Cardiac muscle cell (in vitro differentiated cells and primary cell): ENCODE measurements around the gene EIF3CL. TPM values are rescaled to one million over a fixed set of nuclear protein-coding genes. Genes with fewer than 3 reads are reported as not detected.
"Not testable (repeated sequence)": the region's sequence is repeated elsewhere in the genome, so short reads cannot be mapped to it uniquely, and the experiment has no call there.

Experiments
- DNase-seq, 2 donors: peaks; one replicate each; pipeline versions ENCODE4 v3.0.0 to v3.0.0-alpha.2; 2010 to 2017; ENCODE audit warnings: low read depth in 1 of 2, low spot score in 1 of 2
- H3K27ac ChIP-seq: fragments of 200-600 bp; sonication (generic); 2 replicates; pipeline ENCODE4 v1.5.1; 2016
- H3K27me3 ChIP-seq: fragments of 200-600 bp; sonication (generic); 2 replicates; pipeline ENCODE4 v1.6.0; 2016; ENCODE audit warnings: control low read depth
- H3K36me3 ChIP-seq: fragments of 200-600 bp; sonication (generic); 2 replicates; pipeline ENCODE4 v1.5.1; 2016; ENCODE audit warnings: control low read depth
- H3K4me1 ChIP-seq: fragments of 200-600 bp; sonication (generic); 2 replicates; pipeline ENCODE4 v1.8.1; 2017; ENCODE audit warnings: low read depth, mild to moderate bottlenecking, mixed run types
- H3K4me3 ChIP-seq: fragments of 200-600 bp; sonication (generic); 2 replicates; pipeline ENCODE4 v1.5.1; 2016; ENCODE audit warnings: mild to moderate bottlenecking
- H3K9me3 ChIP-seq: fragments of 200-600 bp; sonication (generic); 2 replicates; pipeline ENCODE4 v1.5.1; 2017; ENCODE audit warnings: low read depth, mild to moderate bottlenecking, control low read depth
- polyA plus RNA-seq: library from polyadenylated mRNA; unstranded; fragments of >200 nt; fragmentation: Nextera tagmentation; extraction: Ambion mirVana; gene quantifications from 2 replicates; pipeline ENCODE4 v1.2.1, GENCODE V29; 2016
- total RNA-seq: library from RNA; depleted of rRNA; stranded (reverse); fragments of >200 nt; gene quantifications from 2 replicates; pipeline ENCODE4 v1.2.3, GENCODE V29; 2016

The EIF3CL gene
- total and polyA plus RNA-seq, 2 experiments from 2014 or later: 107 TPM; not detected in 1

DNA sequence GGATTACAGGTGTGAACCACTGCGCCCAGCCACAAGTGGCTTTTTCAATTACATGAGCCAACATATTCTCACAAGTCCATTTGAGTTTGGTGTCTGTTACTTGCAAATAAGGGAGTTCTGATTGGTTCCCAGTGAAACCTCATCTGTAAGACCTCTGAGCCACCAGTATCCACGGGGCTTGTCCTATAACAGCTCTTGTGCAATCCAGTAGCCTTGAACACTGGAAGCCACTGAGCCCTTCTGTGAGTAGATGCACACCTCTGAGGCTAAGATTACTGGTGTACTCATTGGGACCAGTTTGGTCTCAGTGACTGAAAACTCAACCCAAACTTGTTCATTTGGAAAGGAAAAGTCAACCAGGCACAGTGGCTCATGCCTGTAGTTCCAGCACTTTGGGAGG is 72.7 kb downstream of the EIF3CL start:
- not testable (repeated sequence) for H3K27ac ChIP-seq, H3K27me3 ChIP-seq, H3K4me3 ChIP-seq, H3K4me1 ChIP-seq, DNase-seq, H3K9me3 ChIP-seq, H3K36me3 ChIP-seq

DNA sequence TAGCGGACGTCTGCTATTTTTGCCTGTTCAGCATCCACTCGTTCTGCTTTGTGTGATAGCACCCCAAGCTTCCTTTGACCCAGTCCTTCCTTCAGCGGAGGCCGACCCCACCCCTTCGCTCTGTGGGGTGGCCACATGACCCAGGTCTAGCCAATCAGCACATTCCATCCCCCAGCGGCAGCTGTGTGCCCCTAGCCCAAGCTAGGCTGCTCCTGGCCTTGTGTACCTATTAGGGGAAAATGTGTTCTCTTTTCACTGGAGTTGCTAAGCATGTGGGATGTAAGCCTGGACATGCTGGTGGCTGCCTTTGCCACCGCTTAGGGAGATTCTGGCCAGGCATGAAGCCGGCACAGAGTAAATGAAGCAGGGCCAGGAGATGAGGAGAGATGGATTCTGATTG is 73.4 kb downstream of the EIF3CL start:
- not testable (repeated sequence) for H3K4me1 ChIP-seq, H3K36me3 ChIP-seq, H3K9me3 ChIP-seq, H3K4me3 ChIP-seq, H3K27me3 ChIP-seq, H3K27ac ChIP-seq
- peak in 1 of 2 donors; percentile 33 for DNase-seq

Other genes starting within 250 kb of the EIF3CL start
- 72.5 and 79.8 TPM in 2 replicates for gene XPO6, start 191.9 kb downstream of the EIF3CL start, total RNA-seq
- 34.8 and 45.1 TPM in 2 replicates for gene XPO6, start 191.9 kb downstream of the EIF3CL start, polyA plus RNA-seq
- gene SBK1, start 111.3 kb downstream of the EIF3CL start, total RNA-seq: 11.7 and 12.0 TPM in 2 replicates
- gene SBK1, start 111.3 kb downstream of the EIF3CL start, polyA plus RNA-seq: 12.9 and 15.3 TPM in 2 replicates
- 1.1 and 4.9 TPM in 2 replicates for gene NPIPB6, start 40.3 kb downstream of the EIF3CL start, total RNA-seq
- gene NPIPB6, start 40.3 kb downstream of the EIF3CL start, polyA plus RNA-seq: 3.2 and 3.6 TPM in 2 replicates
- 0.15 and 0.60 TPM in 2 replicates for gene NPIPB7, start 68.5 kb upstream of the EIF3CL start, total RNA-seq
- gene NPIPB7, start 68.5 kb upstream of the EIF3CL start, polyA plus RNA-seq: 0.76 TPM in 1 of 2 replicates, not detected in the other
- gene CLN3, start 88.2 kb upstream of the EIF3CL start, total RNA-seq: 25.2 and 29.3 TPM in 2 replicates
- 29.6 and 39.2 TPM in 2 replicates for gene CLN3, start 88.2 kb upstream of the EIF3CL start, polyA plus RNA-seq
- 0.39 TPM in 1 of 2 replicates, not detected in the other for gene APOBR, start 90.8 kb upstream of the EIF3CL start, total RNA-seq
- not detected in 2 replicates for gene APOBR, start 90.8 kb upstream of the EIF3CL start, polyA plus RNA-seq
- gene IL27, start 103.0 kb upstream of the EIF3CL start, total RNA-seq: not detected in 2 replicates
- gene IL27, start 103.0 kb upstream of the EIF3CL start, polyA plus RNA-seq: not detected in 2 replicates
- not detected in 2 replicates for gene NUPR1, start 135.1 kb upstream of the EIF3CL start, total RNA-seq
- gene NUPR1, start 135.1 kb upstream of the EIF3CL start, polyA plus RNA-seq: not detected in 2 replicates
- 23.8 and 28.8 TPM in 2 replicates for gene SGF29, start 150.1 kb upstream of the EIF3CL start, total RNA-seq
- 21.7 and 27.9 TPM in 2 replicates for gene SGF29, start 150.1 kb upstream of the EIF3CL start, polyA plus RNA-seq
- 0.67 and 1.6 TPM in 2 replicates for gene SULT1A2, start 193.2 kb upstream of the EIF3CL start, total RNA-seq
- 0.83 and 5.4 TPM in 2 replicates for gene SULT1A2, start 193.2 kb upstream of the EIF3CL start, polyA plus RNA-seq
- gene SULT1A1, start 206.2 kb upstream of the EIF3CL start, total RNA-seq: 23.6 and 30.4 TPM in 2 replicates
- gene SULT1A1, start 206.2 kb upstream of the EIF3CL start, polyA plus RNA-seq: 24.1 and 42.8 TPM in 2 replicates
- not detected in 2 replicates for gene NPIPB8, start 234.2 kb upstream of the EIF3CL start, total RNA-seq
- gene NPIPB8, start 234.2 kb upstream of the EIF3CL start, polyA plus RNA-seq: 1.4 and 2.4 TPM in 2 replicates